ENCODE data around the gene CDRT15.
"Not testable (repeated sequence)": the region's sequence is repeated elsewhere in the genome, so short reads cannot be mapped to it uniquely, and the experiment has no call there.

Gene CDRT15

DNA sequence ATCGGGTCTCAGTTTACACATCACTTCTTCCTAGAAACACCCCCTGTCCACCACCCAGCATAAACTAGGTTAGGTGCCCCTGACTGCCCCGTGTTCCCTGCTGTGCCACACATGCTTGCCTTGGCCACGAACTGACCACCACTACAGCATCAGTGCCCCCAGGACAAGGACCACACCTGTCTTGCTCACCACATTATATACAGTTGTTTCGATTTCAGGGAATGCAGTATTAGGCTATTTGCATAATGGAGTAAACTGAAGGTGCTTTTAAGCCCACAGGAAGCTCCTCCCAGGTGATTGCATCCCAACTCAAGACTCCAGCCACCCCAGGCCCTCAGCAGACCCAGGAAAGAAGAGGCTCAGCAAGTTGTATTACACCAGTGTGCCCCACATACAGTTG, 50.2 kb downstream of the CDRT15 start:
- not testable (repeated sequence) for DNase-seq (ENCODE audit: extremely low read depth in 1 of 2, low read depth in 1 of 2)
